ENCODE results near the gene FHL3. TPM values are rescaled to one million over a fixed set of nuclear protein-coding genes. Genes with fewer than 3 reads are reported as not detected.

FHL3 gene
- total RNA-seq, 1 donor from 2014 or later = 17.6 TPM

DNA sequence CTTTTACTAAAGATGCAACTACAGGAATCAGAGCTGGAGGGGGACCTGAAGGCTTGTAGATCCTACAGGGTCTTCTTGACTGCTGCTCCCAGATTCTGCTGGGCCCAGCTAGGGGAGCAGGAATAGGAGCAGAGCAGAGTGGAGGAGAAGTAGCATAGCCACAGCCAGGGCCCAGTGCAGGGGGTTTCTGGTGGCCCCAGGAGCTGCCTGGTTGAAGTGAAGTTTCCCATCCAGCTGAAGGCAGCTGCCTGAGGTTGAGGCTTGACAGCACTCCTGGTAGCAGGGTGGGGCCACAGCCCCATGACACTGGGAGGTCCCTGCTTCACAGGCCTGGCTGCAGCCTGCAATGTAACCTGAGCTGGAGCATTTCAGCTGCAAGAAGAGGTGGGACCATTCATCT is 56.5 kb downstream of the FHL3 start:
- no peak for TF ChIP-seq CTCF (IDR thresholded peaks at IDR 0.05; ENCODE audit: unreplicated experiment)
- no peaks in the 10 kb centered on the region for H3K36me3 Mint-ChIP-seq (ENCODE audit: insufficient read depth)
- peaks cover 8% of the 10 kb centered on the region for H3K4me1 Mint-ChIP-seq (ENCODE audit: low read depth)
- H3K9me3 Mint-ChIP-seq (ENCODE audit: low read depth) = no peaks in the 10 kb centered on the region
- DNase-seq (ENCODE audit: low spot score, unreplicated experiment) = no peak
- no peak overlapping the region for H3K4me3 Mint-ChIP-seq (ENCODE audit: low read depth)
- H3K27me3 Mint-ChIP-seq = no peaks in the 10 kb centered on the region
- no peak overlapping the region for H3K27ac Mint-ChIP-seq

GRCh38 chr1:37948166-37948565 is 57.1 kb downstream of the FHL3 start:
- Mint-ChIP-seq H3K27me3 (no peaks in the 10 kb centered on the region), H3K27ac (no peak overlapping the region), H3K4me1 (ENCODE audit: low read depth) (peaks cover 8% of the 10 kb centered on the region), H3K36me3 (ENCODE audit: insufficient read depth) (peaks cover 2% of the 10 kb centered on the region), H3K9me3 (ENCODE audit: low read depth) (no peaks in the 10 kb centered on the region), H3K4me3 (ENCODE audit: low read depth) (no peak overlapping the region)
- TF ChIP-seq CTCF (IDR thresholded peaks at IDR 0.05; ENCODE audit: unreplicated experiment) = no peak
- DNase-seq (ENCODE audit: low spot score, unreplicated experiment) = no peak

GRCh38 chr1:37947364-37947763 is 58.0 kb downstream of the FHL3 start:
- no peak overlapping the region for H3K27ac Mint-ChIP-seq
- no peaks in the 10 kb centered on the region for H3K27me3 Mint-ChIP-seq
- peaks cover 8% of the 10 kb centered on the region for H3K4me1 Mint-ChIP-seq (ENCODE audit: low read depth)
- H3K36me3 Mint-ChIP-seq (ENCODE audit: insufficient read depth) = peaks cover 3% of the 10 kb centered on the region
- TF ChIP-seq CTCF (IDR thresholded peaks at IDR 0.05; ENCODE audit: unreplicated experiment) = no peak
- peak overlapping the region; percentile 96 for H3K4me3 Mint-ChIP-seq (ENCODE audit: low read depth)
- no peaks in the 10 kb centered on the region for H3K9me3 Mint-ChIP-seq (ENCODE audit: low read depth)
- DNase-seq (ENCODE audit: low spot score, unreplicated experiment) = no peak

Other genes starting within 250 kb of the FHL3 start
- gene EPHA10, start 240.4 kb downstream of the FHL3 start, total RNA-seq = 5.1 and 6.2 TPM in 2 replicates
- 23.2 and 23.8 TPM in 2 replicates for gene MANEAL, start 211.7 kb downstream of the FHL3 start, total RNA-seq
- gene C1orf122, start 197.7 kb downstream of the FHL3 start, total RNA-seq = 43.6 and 43.9 TPM in 2 replicates
- gene YRDC, start 197.3 kb downstream of the FHL3 start, total RNA-seq = 14.0 and 15.0 TPM in 2 replicates
- gene MTF1, start 145.9 kb downstream of the FHL3 start, total RNA-seq = 15.3 and 20.4 TPM in 2 replicates
- gene INPP5B, start 58.5 kb downstream of the FHL3 start, total RNA-seq = 21.1 and 21.9 TPM in 2 replicates
- 73.8 and 77.3 TPM in 2 replicates for gene SF3A3, start 15.5 kb downstream of the FHL3 start, total RNA-seq
- gene UTP11, start 7.2 kb upstream of the FHL3 start, total RNA-seq = 23.8 and 27.2 TPM in 2 replicates
- 0.31 and 0.43 TPM in 2 replicates for gene POU3F1, start 41.3 kb upstream of the FHL3 start, total RNA-seq

Data from progenitor cell of endocrine pancreas (in vitro differentiated cells).